ENCODE data around the gene TRANK1.
"Not testable (repeated sequence)": the region's sequence is repeated elsewhere in the genome, so short reads cannot be mapped to it uniquely, and the experiment has no call there.

TRANK1 gene

DNA sequence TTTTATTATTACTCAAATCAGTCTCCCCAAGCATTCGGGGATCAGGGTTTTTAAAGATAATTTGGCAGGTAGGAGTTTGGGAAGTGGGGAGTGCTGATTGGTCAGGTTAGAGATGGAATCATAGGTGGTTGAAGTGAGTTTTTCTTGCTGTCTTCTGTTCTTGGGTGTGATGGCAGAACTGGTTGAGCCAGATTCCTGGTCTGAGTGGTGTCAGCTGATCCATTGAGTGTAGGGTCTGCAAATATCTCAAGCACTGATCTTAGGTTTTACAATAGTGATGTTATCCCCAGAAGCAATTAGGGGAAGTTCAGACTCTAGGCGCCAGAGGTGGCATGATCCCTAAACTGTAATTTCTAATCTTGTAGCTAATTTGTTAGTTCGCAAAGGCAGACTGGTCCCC is 20.6 kb upstream of the TRANK1 start:
- DNase-seq (ENCODE audit: low read depth in 1 of 2, low spot score in 1 of 2), result no peak
- no peak overlapping the region for H3K4me3 ChIP-seq (replicated peaks; ENCODE audit: insufficient read depth, low read length)
- no peaks in the 10 kb centered on the region for H3K27me3 ChIP-seq (ENCODE audit: insufficient read depth, poor library complexity, severe bottlenecking)
- TF ChIP-seq CTCF (IDR thresholded peaks at IDR 0.05; ENCODE audit: insufficient read depth, low read length) (no peak), SPI1 (IDR thresholded peaks at IDR 0.05; ENCODE audit: borderline replicate concordance, low read depth) (no peak), GABPA (IDR thresholded peaks at IDR 0.05; ENCODE audit: low read depth) (no peak), POLR2AphosphoS5 (IDR thresholded peaks at IDR 0.05; ENCODE audit: low read depth) (no peak)
- TF ChIP-seq, protein P1, sequence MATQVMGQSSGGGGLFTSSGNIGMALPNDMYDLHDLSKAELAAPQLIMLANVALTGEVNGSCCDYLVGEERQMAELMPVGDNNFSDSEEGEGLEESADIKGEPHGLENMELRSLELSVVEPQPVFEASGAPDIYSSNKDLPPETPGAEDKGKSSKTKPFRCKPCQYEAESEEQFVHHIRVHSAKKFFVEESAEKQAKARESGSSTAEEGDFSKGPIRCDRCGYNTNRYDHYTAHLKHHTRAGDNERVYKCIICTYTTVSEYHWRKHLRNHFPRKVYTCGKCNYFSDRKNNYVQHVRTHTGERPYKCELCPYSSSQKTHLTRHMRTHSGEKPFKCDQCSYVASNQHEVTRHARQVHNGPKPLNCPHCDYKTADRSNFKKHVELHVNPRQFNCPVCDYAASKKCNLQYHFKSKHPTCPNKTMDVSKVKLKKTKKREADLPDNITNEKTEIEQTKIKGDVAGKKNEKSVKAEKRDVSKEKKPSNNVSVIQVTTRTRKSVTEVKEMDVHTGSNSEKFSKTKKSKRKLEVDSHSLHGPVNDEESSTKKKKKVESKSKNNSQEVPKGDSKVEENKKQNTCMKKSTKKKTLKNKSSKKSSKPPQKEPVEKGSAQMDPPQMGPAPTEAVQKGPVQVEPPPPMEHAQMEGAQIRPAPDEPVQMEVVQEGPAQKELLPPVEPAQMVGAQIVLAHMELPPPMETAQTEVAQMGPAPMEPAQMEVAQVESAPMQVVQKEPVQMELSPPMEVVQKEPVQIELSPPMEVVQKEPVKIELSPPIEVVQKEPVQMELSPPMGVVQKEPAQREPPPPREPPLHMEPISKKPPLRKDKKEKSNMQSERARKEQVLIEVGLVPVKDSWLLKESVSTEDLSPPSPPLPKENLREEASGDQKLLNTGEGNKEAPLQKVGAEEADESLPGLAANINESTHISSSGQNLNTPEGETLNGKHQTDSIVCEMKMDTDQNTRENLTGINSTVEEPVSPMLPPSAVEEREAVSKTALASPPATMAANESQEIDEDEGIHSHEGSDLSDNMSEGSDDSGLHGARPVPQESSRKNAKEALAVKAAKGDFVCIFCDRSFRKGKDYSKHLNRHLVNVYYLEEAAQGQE (IDR thresholded peaks at IDR 0.05; ENCODE audit: insufficient replicate concordance, low read depth), result no peak
- no peak overlapping the region for H3K27ac ChIP-seq (replicated peaks)

- Histone ChIP-seq H3K4me3 (replicated peaks; ENCODE audit: insufficient read depth, low read length) (no peak overlapping the region), H3K27me3 (ENCODE audit: insufficient read depth, poor library complexity, severe bottlenecking) (no peaks in the 10 kb centered on the region), H3K27ac (replicated peaks) (no peak overlapping the region)
- no peak for DNase-seq (ENCODE audit: low read depth in 1 of 2, low spot score in 1 of 2)
- TF ChIP-seq, protein P1 (IDR thresholded peaks at IDR 0.05; ENCODE audit: insufficient replicate concordance, low read depth), result no peak
- TF ChIP-seq CTCF (IDR thresholded peaks at IDR 0.05; ENCODE audit: insufficient read depth, low read length) (no peak), POLR2AphosphoS5 (IDR thresholded peaks at IDR 0.05; ENCODE audit: low read depth) (no peak), GABPA (IDR thresholded peaks at IDR 0.05; ENCODE audit: low read depth) (no peak), SPI1 (IDR thresholded peaks at IDR 0.05; ENCODE audit: borderline replicate concordance, low read depth) (no peak)
Measured at GRCh38 chr3:36964817-36965216, 20.0 kb upstream of the TRANK1 start.

GRCh38 chr3:36964331-36964730 is 19.5 kb upstream of the TRANK1 start:
- DNase-seq (ENCODE audit: low read depth in 1 of 2, low spot score in 1 of 2), result no peak
- no peaks in the 10 kb centered on the region for H3K27me3 ChIP-seq (ENCODE audit: insufficient read depth, poor library complexity, severe bottlenecking)
- TF ChIP-seq CTCF (IDR thresholded peaks at IDR 0.05; ENCODE audit: insufficient read depth, low read length), result no peak
- H3K27ac ChIP-seq (replicated peaks), result no peak overlapping the region
- H3K4me3 ChIP-seq (replicated peaks; ENCODE audit: insufficient read depth, low read length), result no peak overlapping the region

DNA sequence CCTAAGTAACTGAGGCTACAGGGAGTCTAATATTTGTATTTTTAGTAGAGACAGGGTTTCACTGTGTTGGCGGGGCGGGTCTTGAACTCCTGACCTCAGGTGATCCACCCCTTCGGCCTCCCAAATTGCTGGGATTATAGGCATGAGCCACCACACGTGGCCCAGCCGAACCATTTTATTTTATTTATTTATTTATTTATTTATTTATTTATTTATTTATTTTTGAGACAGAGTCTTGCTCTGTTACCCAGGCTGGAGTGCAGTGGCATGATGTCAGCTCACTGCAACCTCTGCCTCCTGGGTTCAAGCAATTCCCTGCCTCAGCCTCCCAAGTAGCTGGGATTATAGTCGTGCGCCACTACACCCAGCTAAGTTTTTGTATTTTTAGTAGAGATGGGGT is 18.2 kb upstream of the TRANK1 start:
- H3K4me3 ChIP-seq (replicated peaks; ENCODE audit: insufficient read depth, low read length); H3K27ac ChIP-seq (replicated peaks); H3K27me3 ChIP-seq (ENCODE audit: insufficient read depth, poor library complexity, severe bottlenecking); DNase-seq (ENCODE audit: low read depth in 1 of 2, low spot score in 1 of 2): not testable (repeated sequence)
